B cell (primary cell): ENCODE measurements around the gene CHCHD3.
"Not testable (repeated sequence)": the region's sequence is repeated elsewhere in the genome, so short reads cannot be mapped to it uniquely, and the experiment has no call there.

ENCODE experiments used
- EZH2 ChIP-seq: IDR thresholded peaks from 2 replicates; pipeline ENCODE4 v1.6.1; 2012; ENCODE audit warnings: borderline replicate concordance, low read depth, mild to moderate bottlenecking, moderate library complexity, low read length; ENCODE audit not compliant: insufficient read depth, poor library complexity, severe bottlenecking
- TF ChIP-seq, protein P1 (sequence below): fragments of 200-600 bp; IDR thresholded peaks from one replicate; pipeline ENCODE4 v1.8.0; 2022; ENCODE audit warnings: antibody characterized with exemption, mild to moderate bottlenecking

DNA sequence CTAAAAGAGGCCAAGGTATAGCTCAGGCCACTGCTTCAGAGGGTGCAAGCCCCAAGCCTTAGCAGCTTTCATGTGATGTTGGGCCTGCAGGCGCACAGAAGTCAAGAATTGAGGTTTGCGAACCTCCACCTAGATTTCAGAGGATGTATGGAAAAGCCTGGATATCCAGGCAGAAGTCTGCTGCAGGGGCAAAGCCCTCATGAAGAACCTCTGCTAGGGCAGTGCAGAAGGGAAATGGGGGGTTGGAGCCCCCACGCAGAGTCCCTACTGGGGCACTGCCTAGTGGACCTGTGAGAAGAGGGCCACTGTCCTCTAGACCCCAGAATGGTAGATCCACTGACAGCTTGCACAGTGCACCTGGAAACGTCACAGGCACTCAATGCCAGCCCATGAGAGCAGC lies 189.1 kb downstream of the CHCHD3 start:
- TF ChIP-seq EZH2 = not testable (repeated sequence)
- TF ChIP-seq, protein P1, sequence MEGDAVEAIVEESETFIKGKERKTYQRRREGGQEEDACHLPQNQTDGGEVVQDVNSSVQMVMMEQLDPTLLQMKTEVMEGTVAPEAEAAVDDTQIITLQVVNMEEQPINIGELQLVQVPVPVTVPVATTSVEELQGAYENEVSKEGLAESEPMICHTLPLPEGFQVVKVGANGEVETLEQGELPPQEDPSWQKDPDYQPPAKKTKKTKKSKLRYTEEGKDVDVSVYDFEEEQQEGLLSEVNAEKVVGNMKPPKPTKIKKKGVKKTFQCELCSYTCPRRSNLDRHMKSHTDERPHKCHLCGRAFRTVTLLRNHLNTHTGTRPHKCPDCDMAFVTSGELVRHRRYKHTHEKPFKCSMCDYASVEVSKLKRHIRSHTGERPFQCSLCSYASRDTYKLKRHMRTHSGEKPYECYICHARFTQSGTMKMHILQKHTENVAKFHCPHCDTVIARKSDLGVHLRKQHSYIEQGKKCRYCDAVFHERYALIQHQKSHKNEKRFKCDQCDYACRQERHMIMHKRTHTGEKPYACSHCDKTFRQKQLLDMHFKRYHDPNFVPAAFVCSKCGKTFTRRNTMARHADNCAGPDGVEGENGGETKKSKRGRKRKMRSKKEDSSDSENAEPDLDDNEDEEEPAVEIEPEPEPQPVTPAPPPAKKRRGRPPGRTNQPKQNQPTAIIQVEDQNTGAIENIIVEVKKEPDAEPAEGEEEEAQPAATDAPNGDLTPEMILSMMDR = not testable (repeated sequence)
